A673 (cell line): ENCODE measurements around the gene RHOBTB3.

ENCODE experiments used
- CTCF ChIP-seq: fragments of 300-800, 200-600 bp; sonication (generic); conservative IDR thresholded peaks from 2 replicates; pipeline ENCODE4 v1.5.1; 2017; ENCODE audit warnings: low read depth, mild to moderate bottlenecking, antibody characterized with exemption, low read length, moderate library complexity, mixed read lengths
- EZH2 ChIP-seq: fragments of 200-600 bp; sonication (generic); IDR thresholded peaks from 2 replicates; pipeline ENCODE4 v1.6.1; 2017; ENCODE audit warnings: borderline replicate concordance, low read depth, mild to moderate bottlenecking, mixed read lengths, antibody characterized with exemption, low read length; ENCODE audit not compliant: poor library complexity, severe bottlenecking

GRCh38 chr5:95786821-95787418, 55.8 kb downstream of the RHOBTB3 start:
- TF ChIP-seq CTCF: no peak
- no peak for TF ChIP-seq EZH2
